Large intestine (tissue), 12 donors: ENCODE results near the gene SIX1. TPM values are rescaled to one million over a fixed set of nuclear protein-coding genes. Genes with fewer than 3 reads are reported as not detected.

Experiments
- DNase-seq, 2 donors: peaks; one replicate each; pipeline versions ENCODE4 v3.0.0 to v3.0.0-alpha.2; 2013
- H3K27ac ChIP-seq: one replicate; pipeline ENCODE4 v1.5.1; 2013; ENCODE audit warnings: low read length
- H3K27me3 ChIP-seq: 2 replicates; pipeline ENCODE4 v1.6.1; 2013; ENCODE audit warnings: low read length; ENCODE audit not compliant: control insufficient read depth, insufficient read depth
- H3K36me3 ChIP-seq: 2 replicates; pipeline ENCODE4 v1.6.1; 2013; ENCODE audit warnings: low read length; ENCODE audit not compliant: control insufficient read depth, insufficient read depth
- H3K4me1 ChIP-seq: one replicate; pipeline ENCODE4 v1.6.1; 2013; ENCODE audit warnings: low read length; ENCODE audit not compliant: control insufficient read depth, insufficient read depth
- H3K4me3 ChIP-seq: one replicate; pipeline ENCODE4 v1.5.1; 2013; ENCODE audit warnings: low read length
- H3K9me3 ChIP-seq: one replicate; pipeline ENCODE4 v1.6.1; 2013; ENCODE audit warnings: mild to moderate bottlenecking, low read depth, low read length, moderate library complexity; ENCODE audit not compliant: control insufficient read depth
- WGBS: methylation state at CpG from one replicate; pipeline ENCODE4 v1.1.5; 2013; ENCODE audit warnings: low lambda C conversion rate; ENCODE audit not compliant: insufficient coverage; 5-methylcytosine and 5-hydroxymethylcytosine counted together
- long read RNA-seq, 11 donors: transcript quantifications; one replicate each; lab custom pipeline, GENCODE V29; 2026
- polyA plus RNA-seq: library from polyadenylated mRNA; unstranded; fragments of 120-200 nt; gene quantifications from one replicate; pipeline ENCODE4 v1.2.1, GENCODE V29; 2013

SIX1 gene
- 0.12 TPM for polyA plus RNA-seq
- long read RNA-seq, donor 1, result 0 reads
- long read RNA-seq, donor 2, partial matches to known transcripts, result 0 of 1 reads
- long read RNA-seq, donor 2, other reads (novel, unspliced or antisense), result 0 of 1 reads
- long read RNA-seq, donor 3, result 0 reads
- long read RNA-seq, donor 4, result 0 reads
- long read RNA-seq, donor 5, result 0 reads
- long read RNA-seq, donor 6, result 0 reads
- long read RNA-seq, donor 7, result 0 reads
- long read RNA-seq, donor 8, result 0 reads
- long read RNA-seq, donor 9, result 0 reads
- long read RNA-seq, donor 10, result 0 reads
- long read RNA-seq, donor 11, result 0 reads

DNA sequence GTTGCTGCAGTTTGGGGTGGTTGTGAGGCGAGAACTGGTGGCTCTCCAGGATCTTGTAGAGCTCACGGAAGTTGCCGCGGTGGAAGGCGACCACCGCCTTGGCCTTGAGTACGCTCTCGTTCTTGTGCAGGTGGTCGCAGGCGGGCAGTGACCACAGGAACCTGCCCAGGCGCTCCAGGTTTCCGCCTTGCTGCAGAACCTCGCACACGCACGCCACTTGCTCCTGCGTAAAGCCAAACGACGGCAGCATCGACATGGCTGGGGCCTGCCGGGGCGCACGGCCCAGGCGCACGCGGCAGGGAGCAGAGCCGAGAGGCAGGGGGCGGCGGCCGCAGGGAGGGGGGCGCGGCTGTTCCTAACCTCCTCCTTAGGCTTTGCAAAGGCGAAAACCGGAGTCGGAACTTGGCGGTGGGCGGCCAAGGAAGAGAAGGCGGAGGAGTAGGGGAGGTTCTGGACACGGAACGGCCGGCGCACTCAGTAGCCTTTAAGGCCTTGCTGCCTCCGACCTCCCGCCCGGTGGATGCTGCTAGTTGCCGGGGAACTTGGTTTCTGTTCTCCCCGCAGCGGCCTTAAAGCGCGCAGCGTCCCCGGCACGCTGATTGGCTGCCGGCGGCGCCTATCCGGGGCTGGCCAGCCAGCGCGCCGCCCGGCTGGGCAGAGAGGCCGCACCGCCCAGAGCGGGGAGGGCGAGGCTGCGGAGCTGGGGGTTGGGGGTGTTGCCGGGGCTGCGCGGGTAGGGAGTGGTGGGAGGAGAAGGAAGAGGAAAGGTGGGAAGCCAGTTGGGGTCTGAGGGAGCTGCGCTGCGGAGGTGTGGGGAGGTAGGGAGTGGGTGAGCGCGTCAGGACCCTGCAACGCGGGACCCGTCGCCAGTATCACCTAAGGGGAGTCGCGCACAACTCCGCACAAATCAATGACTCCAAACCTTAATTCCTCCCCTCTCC lies at the start of gene SIX1:
TSS of gene SIX1 (minus strand) at position 544 of the 941 bp plus-strand sequence. CDS start at position 256, 288 bp downstream.
- H3K4me1 ChIP-seq, result peaks cover 17% of the 10 kb centered on the region
- no peak within 1 kb of the TSS for H3K4me3 ChIP-seq
- WGBS, result no CpG with 5 or more reads among the region's 79 CpGs
- peaks cover 9% of the 10 kb centered on the region for H3K9me3 ChIP-seq
- no peaks in the 10 kb centered on the region for H3K36me3 ChIP-seq
- DNase-seq, result peak; percentile 35 to 57
- H3K27ac ChIP-seq, result no peak within 1 kb of the TSS
- peaks cover 99% of the 10 kb centered on the region for H3K27me3 ChIP-seq

DNA sequence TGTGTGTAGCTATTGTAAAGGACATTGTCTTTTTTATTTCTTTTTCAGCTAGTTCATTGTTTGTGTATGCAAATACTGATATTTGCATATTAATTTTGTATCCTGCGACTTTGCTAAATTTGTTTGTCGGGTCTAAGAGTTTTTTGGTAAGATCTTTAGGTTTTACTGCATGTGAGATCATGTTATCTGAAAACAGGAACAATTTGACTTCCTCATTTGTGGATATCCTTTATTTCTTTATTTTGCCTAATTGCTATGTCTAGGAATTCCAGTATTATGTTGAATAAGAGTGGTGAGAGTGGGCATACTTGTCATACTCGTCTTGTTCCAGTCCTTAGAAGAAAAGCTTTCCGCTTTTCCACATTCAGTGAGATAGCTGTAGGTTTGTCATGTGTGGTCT lies 46.0 kb upstream of the SIX1 start:
- no peak overlapping the region for H3K4me3 ChIP-seq
- WGBS, result 100% methylated on average over 1 of the region's 4 CpGs

DNA sequence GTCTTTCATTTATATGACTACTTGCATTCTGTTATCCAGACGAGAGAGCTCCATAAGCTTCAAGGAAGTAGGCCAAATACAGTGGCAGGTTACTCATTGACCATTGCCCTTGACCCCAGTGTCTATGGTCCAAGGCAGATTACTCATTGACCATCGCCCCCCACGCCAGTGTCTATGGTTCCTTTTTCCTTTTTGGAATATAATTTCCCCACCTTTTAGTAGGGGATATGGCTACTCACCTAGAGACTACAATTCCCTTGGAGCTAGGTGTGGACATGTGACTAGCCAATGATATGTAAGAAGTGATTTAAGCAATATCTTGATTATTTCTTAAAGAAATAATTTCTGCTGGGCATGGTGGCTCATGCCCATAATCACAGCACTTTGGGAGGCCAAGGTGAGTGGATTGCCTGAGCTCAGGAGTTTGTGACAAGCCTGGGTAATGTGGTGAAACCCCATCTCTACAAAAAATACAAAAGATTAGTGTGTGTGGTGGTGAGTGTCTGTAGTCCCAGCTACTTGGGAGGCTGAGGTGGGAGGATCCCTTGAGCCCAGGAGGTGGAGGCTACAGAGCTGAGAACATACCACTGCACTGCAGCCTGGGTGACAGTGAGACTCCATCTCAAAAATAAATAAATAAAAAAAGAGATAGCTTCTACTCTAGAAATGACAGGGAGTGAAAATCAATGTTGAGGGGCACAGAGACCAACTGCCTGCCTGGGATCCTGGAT lies 42.3 kb upstream of the SIX1 start:
- no peak overlapping the region for H3K4me3 ChIP-seq
- no peaks in the 10 kb centered on the region for H3K9me3 ChIP-seq
- H3K27ac ChIP-seq, result no peak overlapping the region
- H3K36me3 ChIP-seq, result no peaks in the 10 kb centered on the region
- no peak for DNase-seq
- no peaks in the 10 kb centered on the region for H3K4me1 ChIP-seq
- WGBS, result no CpG with 5 or more reads among the region's 3 CpGs
- H3K27me3 ChIP-seq, result no peaks in the 10 kb centered on the region

More for the DNA sequence above, 46.0 kb upstream of the SIX1 start:
- Histone ChIP-seq H3K36me3 (no peaks in the 10 kb centered on the region), H3K9me3 (no peaks in the 10 kb centered on the region), H3K4me1 (no peaks in the 10 kb centered on the region), H3K27me3 (no peaks in the 10 kb centered on the region), H3K27ac (no peak overlapping the region)
- DNase-seq, result no peak

- Histone ChIP-seq H3K9me3 (no peaks in the 10 kb centered on the region), H3K4me3 (no peak overlapping the region), H3K4me1 (no peaks in the 10 kb centered on the region), H3K36me3 (no peaks in the 10 kb centered on the region), H3K27me3 (no peaks in the 10 kb centered on the region), H3K27ac (no peak overlapping the region)
- DNase-seq, result no peak
Observed at GRCh38 chr14:60686865-60687264, 37.6 kb upstream of the SIX1 start.

GRCh38 chr14:60684203-60684602 lies 34.9 kb upstream of the SIX1 start:
- H3K9me3 ChIP-seq, result no peaks in the 10 kb centered on the region
- H3K4me1 ChIP-seq, result no peaks in the 10 kb centered on the region
- no peaks in the 10 kb centered on the region for H3K27me3 ChIP-seq
- no peaks in the 10 kb centered on the region for H3K36me3 ChIP-seq
- WGBS, result no CpG with 5 or more reads among the region's 2 CpGs
- no peak overlapping the region for H3K27ac ChIP-seq
- no peak overlapping the region for H3K4me3 ChIP-seq
- DNase-seq, result no peak

- Histone ChIP-seq H3K27me3 (no peaks in the 10 kb centered on the region), H3K4me1 (no peaks in the 10 kb centered on the region), H3K27ac (no peak overlapping the region), H3K4me3 (no peak overlapping the region), H3K36me3 (no peaks in the 10 kb centered on the region), H3K9me3 (no peaks in the 10 kb centered on the region)
- no peak for DNase-seq
Observed at GRCh38 chr14:60681271-60681670, 32.0 kb upstream of the SIX1 start.

DNA sequence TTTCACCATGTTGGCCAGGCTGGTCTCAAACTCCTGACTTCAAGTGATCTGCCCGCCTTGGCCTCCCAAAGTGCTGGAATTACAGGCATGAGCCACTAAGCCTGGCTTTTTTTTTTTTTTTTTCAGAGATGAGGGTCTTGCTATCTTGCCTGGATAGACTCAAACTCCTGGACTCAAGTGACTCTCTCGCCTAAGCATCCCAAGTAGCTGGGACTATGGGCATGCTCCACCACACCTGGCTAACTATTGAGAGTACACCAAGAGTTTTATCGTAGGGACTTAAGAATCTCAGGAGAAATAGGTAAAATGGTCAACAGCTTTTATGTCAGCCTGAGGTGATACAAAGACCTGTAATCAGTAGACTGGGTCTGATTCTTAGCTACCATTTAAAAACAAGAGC lies 31.2 kb upstream of the SIX1 start:
- DNase-seq, result no peak
- no peak overlapping the region for H3K27ac ChIP-seq
- H3K4me3 ChIP-seq, result no peak overlapping the region
- H3K4me1 ChIP-seq, result no peaks in the 10 kb centered on the region
- H3K36me3 ChIP-seq, result no peaks in the 10 kb centered on the region
- H3K27me3 ChIP-seq, result no peaks in the 10 kb centered on the region
- no peaks in the 10 kb centered on the region for H3K9me3 ChIP-seq
- WGBS, result no CpG with 5 or more reads among the region's 3 CpGs

DNA sequence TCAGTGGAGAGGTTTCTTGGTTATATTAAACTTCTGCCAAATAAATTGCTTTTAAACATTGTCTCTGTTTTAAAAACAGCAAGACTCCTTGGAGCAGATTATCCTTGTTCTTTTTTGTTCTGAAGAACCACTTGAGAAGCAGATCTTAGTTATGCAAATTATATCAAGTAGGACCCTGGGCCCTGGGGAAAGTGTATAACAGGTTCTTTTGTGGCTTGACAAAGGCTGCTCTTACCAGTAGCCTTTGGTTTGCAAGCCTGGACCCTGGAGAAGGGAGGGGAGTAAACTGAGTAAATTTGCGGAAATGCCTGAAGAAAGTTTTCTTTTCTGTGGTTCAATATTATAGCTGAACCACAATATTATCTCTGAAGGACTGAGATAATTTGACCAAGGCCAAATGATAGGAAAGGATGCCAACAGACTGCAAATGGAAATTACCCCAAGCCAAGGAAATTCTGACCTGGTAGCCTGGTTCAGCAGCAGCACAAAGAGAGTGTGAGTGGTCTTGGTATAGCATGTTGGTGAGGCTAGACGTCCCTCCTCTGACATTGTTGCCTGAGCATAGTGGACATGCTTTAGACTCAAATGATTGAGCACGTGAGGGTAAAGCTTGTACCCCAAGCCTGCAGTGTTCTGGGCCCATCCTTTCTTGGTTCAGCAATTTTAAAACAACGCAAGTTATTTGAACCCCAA lies 30.4 kb upstream of the SIX1 start:
- Histone ChIP-seq H3K4me3 (no peak overlapping the region), H3K27me3 (no peaks in the 10 kb centered on the region), H3K4me1 (no peaks in the 10 kb centered on the region), H3K27ac (no peak overlapping the region), H3K9me3 (no peaks in the 10 kb centered on the region), H3K36me3 (no peaks in the 10 kb centered on the region)
- WGBS, result 86% methylated on average over 1 of the region's 4 CpGs
- no peak for DNase-seq

DNA sequence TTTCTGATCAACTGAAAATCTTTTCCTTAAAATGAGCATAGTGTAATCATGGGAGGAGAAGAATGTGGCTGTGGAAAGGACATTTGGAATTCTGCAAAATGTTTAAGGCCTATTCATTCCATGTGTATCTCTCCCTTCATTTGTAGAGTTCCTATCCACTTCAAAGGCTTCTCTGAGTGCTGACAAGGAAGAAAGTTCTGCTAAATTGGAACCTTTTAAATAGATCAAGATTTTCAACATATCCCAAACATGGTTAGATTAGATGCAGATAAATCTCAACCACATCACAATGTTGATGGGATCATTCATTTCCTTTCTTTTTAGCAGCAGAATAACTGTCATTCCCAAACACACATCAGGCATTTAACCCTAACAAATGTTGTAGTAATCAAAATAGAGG lies 28.4 kb upstream of the SIX1 start:
- DNase-seq, result no peak
- Histone ChIP-seq H3K4me3 (no peak overlapping the region), H3K27ac (no peak overlapping the region), H3K9me3 (no peaks in the 10 kb centered on the region), H3K27me3 (no peaks in the 10 kb centered on the region), H3K4me1 (no peaks in the 10 kb centered on the region), H3K36me3 (no peaks in the 10 kb centered on the region)

- no peak for DNase-seq
- no peaks in the 10 kb centered on the region for H3K9me3 ChIP-seq
- no peaks in the 10 kb centered on the region for H3K36me3 ChIP-seq
- no peak overlapping the region for H3K4me3 ChIP-seq
- no peaks in the 10 kb centered on the region for H3K4me1 ChIP-seq
- WGBS, result 100% methylated on average over 1 of the region's 3 CpGs
- H3K27me3 ChIP-seq, result no peaks in the 10 kb centered on the region
- no peak overlapping the region for H3K27ac ChIP-seq
Observed at GRCh38 chr14:60670989-60671388, 21.7 kb upstream of the SIX1 start.
